Adrenal gland (tissue), 12 donors: ENCODE results near the gene FBRSL1. TPM values are rescaled to one million over a fixed set of nuclear protein-coding genes. Genes with fewer than 3 reads are reported as not detected.

Experiments
- DNase-seq, 7 donors: peaks; one replicate each; pipeline ENCODE4 v3.0.0-alpha.2; 2019 to 2020
- H3K27ac ChIP-seq, 5 donors: fragments of 200-600 bp; sonication (generic) in 4 of 5; 1 replicate in 3 of 5; 2 replicates in 2 of 5; pipeline versions ENCODE4 v1.5.1 to v1.8.0; 2016 to 2020; ENCODE audit warnings: mild to moderate bottlenecking in 1 of 5
- H3K27me3 ChIP-seq: fragments of 200-600 bp; 2 replicates; pipeline ENCODE4 v1.8.0; 2021
- H3K36me3 ChIP-seq, 2 donors: fragments of 200-600 bp; replicated peaks in 1 of 2; 1 replicate in 1 of 2; 2 replicates in 1 of 2; pipeline versions ENCODE4 v1.5.1 to v1.8.0; 2018 to 2022
- H3K4me1 ChIP-seq, 2 donors: fragments of 200-600 bp; replicated peaks in 1 of 2; 1 replicate in 1 of 2; 2 replicates in 1 of 2; pipeline versions ENCODE4 v1.5.1 to v1.8.0; 2018 to 2021
- H3K4me3 ChIP-seq, 4 donors: fragments of 200-600 bp; sonication (generic) in 3 of 4; one replicate each; pipeline ENCODE4 v1.5.1; 2016 to 2018
- H3K9me3 ChIP-seq, 3 donors: fragments of 200-600 bp; sonication (generic) in 1 of 3; replicated peaks in 1 of 3; 1 replicate in 2 of 3; 2 replicates in 1 of 3; pipeline versions ENCODE4 v1.5.1 to v1.8.0; 2016 to 2021
- POLR2A ChIP-seq, 2 donors: fragments of 450-650 bp; IDR thresholded peaks; one replicate each; pipeline ENCODE4 v1.6.1; 2017; ENCODE audit warnings: antibody characterized with exemption in 2 of 2, mild to moderate bottlenecking in 2 of 2, moderate library complexity in 1 of 2
- WGBS, 4 donors: extraction: QIAGEN DNeasy Blood & Tissue Kit in 2 of 4; methylation state at CpG; one replicate each; pipeline versions ENCODE4 v1.1.5 to v1.1.7; 2013 to 2017; 5-methylcytosine and 5-hydroxymethylcytosine counted together
- intact Hi-C, 2 donors: fragments of 100-400 bp; cut with DNase I; formaldehyde crosslinking; loops; one replicate each; pipeline versions ENCODE4 v1.14.1 to v1.15.0; 2022 to 2023
- polyA plus RNA-seq, 3 donors: library from polyadenylated mRNA; stranded (reverse); fragments of 200-250 nt in 2 of 3; fragments of 350-450 nt in 1 of 3; fragmentation: Illumina TruSeq in 1 of 3; extraction: RNeasy Lipid Tissue Mini Kit (QIAGEN cat#74804) in 1 of 3; gene quantifications; one replicate each; pipeline ENCODE4 v1.2.3, GENCODE V29; 2013 to 2014
- total RNA-seq, 9 donors: library from RNA; depleted of rRNA in 4 of 9; stranded (reverse); fragments of >200 nt in 4 of 9; fragments of 120-200 nt in 1 of 9; fragmentation: NEBNext Ultra II Directional in 1 of 9; extraction: Animal tissue kit (Norgen Biotek cat#: 25700) in 1 of 9; gene quantifications; one replicate each; pipeline versions ENCODE4 v1.1.0 to v1.2.4, GENCODE V29; 2013 to 2023
- TF ChIP-seq, protein P1 (sequence below), 6 experiments: fragments of 450-650 bp in 4 of 6; fragments of 200-600 bp in 2 of 6; sonication (generic) in 1 of 6; IDR thresholded peaks; 1 replicate in 5 of 6; 2 replicates in 1 of 6; pipeline versions ENCODE4 v1.5.1 to v1.8.0; 2016 to 2021; ENCODE audit warnings: antibody characterized with exemption in 6 of 6, mild to moderate bottlenecking in 2 of 6, moderate library complexity in 1 of 6
- donor health status: healthy with polysubstance abuse.
- donor health status: Bipolar disorder and iron deficiency.
- donor health status: DM: yes; HTN: yes; CAD: no.
- donor health status: DM: no; HTN: no; CAD: no.
- donor health status: DM: no; HTN: no; CAD: no.
- donor health status: DM: yes; HTN: yes; CAD: no.

FBRSL1 gene
- total and polyA plus RNA-seq, 12 donors: 5.3 to 63.8 (median 26.9) TPM

DNA sequence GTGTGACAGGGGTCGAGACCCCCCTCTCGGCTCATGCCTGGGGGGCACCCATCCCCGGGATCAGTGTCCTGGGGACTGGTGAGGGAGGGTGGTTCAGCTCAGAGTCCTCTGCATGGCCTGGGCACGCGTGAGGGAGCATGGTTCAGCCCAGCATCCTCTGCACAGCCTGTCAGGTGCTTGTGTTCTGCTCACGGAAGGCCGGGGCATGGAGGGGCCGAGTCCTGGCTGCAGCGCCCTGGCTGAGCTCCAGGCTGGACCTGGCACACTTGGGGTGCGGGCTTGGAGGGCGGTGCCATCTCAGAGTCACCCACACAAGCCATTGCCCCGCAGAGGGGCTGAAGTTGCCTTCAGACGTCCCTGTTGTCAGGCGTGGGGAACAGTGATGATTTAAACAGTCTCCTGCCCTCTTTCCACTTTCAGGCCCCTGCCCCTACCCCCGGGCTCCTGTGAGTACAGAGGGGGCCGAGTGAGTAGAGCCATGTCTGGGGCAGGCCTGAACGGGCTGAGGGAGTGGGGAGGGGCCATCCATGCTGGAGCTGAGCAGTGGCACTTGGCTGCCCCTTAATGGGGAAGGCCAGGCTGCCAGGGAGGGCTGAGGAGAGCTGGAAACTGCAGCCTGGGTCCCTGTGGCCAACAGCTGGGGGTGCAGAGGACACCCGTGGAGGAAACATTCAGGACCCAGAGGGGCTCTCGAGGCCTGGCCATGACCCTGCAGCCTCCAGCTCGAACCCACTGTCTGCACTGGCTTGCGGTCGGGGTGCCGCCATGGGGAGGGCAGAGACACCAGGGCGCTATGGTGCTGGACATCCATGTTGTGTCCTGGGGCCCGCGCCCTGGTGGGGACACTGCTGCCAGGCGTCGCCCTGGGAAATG, 22.5 kb downstream of the FBRSL1 start:
- Histone ChIP-seq H3K9me3 (no peaks in the 10 kb centered on the region), H3K36me3 (peaks cover 0 to 15% of the 10 kb centered on the region in 2 donors), H3K4me1 (peaks cover 12 to 13% of the 10 kb centered on the region in 2 donors), H3K27ac (no peak overlapping the region), H3K4me3 (no peak overlapping the region), H3K27me3 (no peaks in the 10 kb centered on the region)
- WGBS, 4 donors: 84 to 85% (median 85%) methylated on average over 13 to 28 of the region's 28 CpGs
- TF ChIP-seq POLR2A (IDR thresholded peaks at IDR 0.05): no peak
- TF ChIP-seq, protein P1, sequence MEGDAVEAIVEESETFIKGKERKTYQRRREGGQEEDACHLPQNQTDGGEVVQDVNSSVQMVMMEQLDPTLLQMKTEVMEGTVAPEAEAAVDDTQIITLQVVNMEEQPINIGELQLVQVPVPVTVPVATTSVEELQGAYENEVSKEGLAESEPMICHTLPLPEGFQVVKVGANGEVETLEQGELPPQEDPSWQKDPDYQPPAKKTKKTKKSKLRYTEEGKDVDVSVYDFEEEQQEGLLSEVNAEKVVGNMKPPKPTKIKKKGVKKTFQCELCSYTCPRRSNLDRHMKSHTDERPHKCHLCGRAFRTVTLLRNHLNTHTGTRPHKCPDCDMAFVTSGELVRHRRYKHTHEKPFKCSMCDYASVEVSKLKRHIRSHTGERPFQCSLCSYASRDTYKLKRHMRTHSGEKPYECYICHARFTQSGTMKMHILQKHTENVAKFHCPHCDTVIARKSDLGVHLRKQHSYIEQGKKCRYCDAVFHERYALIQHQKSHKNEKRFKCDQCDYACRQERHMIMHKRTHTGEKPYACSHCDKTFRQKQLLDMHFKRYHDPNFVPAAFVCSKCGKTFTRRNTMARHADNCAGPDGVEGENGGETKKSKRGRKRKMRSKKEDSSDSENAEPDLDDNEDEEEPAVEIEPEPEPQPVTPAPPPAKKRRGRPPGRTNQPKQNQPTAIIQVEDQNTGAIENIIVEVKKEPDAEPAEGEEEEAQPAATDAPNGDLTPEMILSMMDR (IDR thresholded peaks at IDR 0.05): no peak
- no peak for DNase-seq
- intact Hi-C loops: no loop called here

DNA sequence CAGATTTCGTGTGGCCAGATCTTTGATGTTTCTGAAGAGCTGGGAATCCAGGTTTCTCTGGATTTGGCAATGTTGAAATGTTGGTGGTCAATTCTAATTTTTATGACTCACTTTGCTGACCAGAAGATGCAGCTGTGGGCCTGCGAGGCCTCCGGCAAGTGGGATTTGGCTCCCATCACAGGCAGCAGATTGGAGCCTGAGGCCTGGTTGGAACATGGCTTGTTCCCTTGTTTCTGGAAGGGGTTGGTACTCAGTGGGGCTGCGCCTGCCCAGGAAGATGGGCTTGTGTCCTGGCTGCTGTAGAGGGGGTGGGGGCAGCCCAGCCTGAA, 23.1 kb downstream of the FBRSL1 start:
- H3K27ac ChIP-seq: no peak overlapping the region
- peaks cover 0 to 15% of the 10 kb centered on the region in 2 donors for H3K36me3 ChIP-seq
- no peak for TF ChIP-seq POLR2A (IDR thresholded peaks at IDR 0.05)
- TF ChIP-seq, protein P1 (IDR thresholded peaks at IDR 0.05): no peak
- 76 to 96% (median 92%) methylated on average over 4 of the region's 4 CpGs for WGBS, 4 donors
- DNase-seq: no peak
- no peaks in the 10 kb centered on the region for H3K9me3 ChIP-seq
- no peak overlapping the region for H3K4me3 ChIP-seq
- intact Hi-C loops: no loop called here
- peaks cover 11 to 12% of the 10 kb centered on the region in 2 donors for H3K4me1 ChIP-seq
- no peaks in the 10 kb centered on the region for H3K27me3 ChIP-seq

DNA sequence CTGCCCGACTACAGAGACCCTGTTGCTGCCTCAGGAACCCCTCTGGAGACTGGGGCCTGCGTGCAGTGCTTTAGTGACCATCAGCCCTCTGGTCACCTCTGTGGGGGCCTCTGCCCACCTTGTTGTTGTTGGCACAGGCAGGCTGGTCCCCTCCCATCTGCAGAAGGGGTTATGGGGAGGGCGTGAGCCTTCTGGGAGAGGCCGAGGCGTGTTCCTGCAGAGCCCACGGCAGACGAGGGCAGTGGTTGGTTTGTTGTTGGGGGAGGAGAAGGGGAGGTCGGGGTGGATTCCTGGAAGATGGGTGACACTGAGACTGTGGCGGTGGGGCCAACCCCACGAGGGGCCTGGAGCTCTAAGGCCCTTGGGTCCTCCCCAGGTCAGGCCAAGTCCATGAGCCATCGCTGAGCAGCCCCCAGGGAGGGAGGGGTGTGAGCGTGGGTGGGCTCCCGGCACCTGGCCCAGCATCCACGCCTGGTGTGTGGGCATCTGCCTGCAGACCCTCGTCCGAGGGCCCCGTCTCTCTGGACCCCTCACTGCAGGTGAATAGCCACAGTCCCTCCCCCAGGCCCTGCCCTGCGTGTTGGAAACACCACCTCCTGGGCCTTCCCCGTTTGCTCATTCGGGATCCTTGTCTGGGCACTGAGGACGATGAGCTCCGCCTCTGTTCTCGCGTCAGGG, 23.6 kb downstream of the FBRSL1 start:
- H3K36me3 ChIP-seq: peaks cover 0 to 11% of the 10 kb centered on the region in 2 donors
- peaks cover 11 to 12% of the 10 kb centered on the region in 2 donors for H3K4me1 ChIP-seq
- intact Hi-C loops: no loop called here
- no peak overlapping the region for H3K4me3 ChIP-seq
- no peaks in the 10 kb centered on the region for H3K27me3 ChIP-seq
- H3K9me3 ChIP-seq: no peaks in the 10 kb centered on the region
- TF ChIP-seq POLR2A (IDR thresholded peaks at IDR 0.05): no peak
- TF ChIP-seq, protein P1 (IDR thresholded peaks at IDR 0.05): no peak
- 83 to 93% (median 87%) methylated on average over 6 to 24 of the region's 24 CpGs for WGBS, 4 donors
- peak overlapping the region in 1 of 5 donors; percentile 22 for H3K27ac ChIP-seq
- DNase-seq: no peak

DNA sequence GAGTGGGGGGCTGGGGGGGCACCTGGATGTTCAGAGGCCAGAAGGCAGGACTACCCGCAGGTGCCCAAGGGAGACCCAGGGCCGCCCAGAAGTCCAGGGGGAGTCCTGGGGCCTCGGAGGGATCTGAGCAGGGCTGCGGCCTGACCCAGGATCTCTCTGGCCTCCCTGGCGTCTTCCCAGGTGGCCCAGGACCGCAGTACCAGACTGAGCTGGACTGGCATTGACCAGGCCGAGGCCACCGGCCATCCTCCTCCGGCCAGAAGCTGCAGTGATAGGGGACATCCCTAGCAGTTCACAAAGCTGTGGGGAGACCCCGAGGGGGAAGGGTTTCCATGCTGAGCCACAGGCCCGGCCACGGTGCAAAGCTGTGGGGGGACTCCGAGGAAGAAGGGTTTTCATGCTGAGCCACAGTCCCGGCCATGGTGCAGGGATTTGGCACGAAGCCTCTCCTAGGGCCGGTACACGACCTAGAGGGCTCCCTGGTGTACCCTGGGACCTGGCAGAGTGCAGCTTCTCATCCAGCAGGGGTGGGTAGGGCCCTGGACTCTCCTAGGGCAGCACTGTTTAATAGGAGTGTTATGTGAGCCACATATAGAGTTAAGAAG, 24.4 kb downstream of the FBRSL1 start:
- TF ChIP-seq, protein P1 (IDR thresholded peaks at IDR 0.05): no peak
- no peak for TF ChIP-seq POLR2A (IDR thresholded peaks at IDR 0.05)
- Histone ChIP-seq H3K4me1 (peaks cover 11 to 12% of the 10 kb centered on the region in 2 donors), H3K4me3 (no peak overlapping the region), H3K27me3 (no peaks in the 10 kb centered on the region), H3K27ac (no peak overlapping the region), H3K9me3 (no peaks in the 10 kb centered on the region), H3K36me3 (peaks cover 0 to 6% of the 10 kb centered on the region in 2 donors)
- 73 to 86% (median 82%) methylated on average over 10 to 17 of the region's 17 CpGs for WGBS, 4 donors
- intact Hi-C loops: no loop called here
- no peak for DNase-seq
